Fibroblast of skin of scalp (primary cell): ENCODE measurements around the gene TUBB6. TPM values are rescaled to one million over a fixed set of nuclear protein-coding genes. Genes with fewer than 3 reads are reported as not detected.

Source experiments
- DNase-seq: peaks from one replicate; pipeline ENCODE4 v3.0.0-alpha.2; 2013
- polyA plus RNA-seq, 2 experiments: library from polyadenylated mRNA; unstranded; fragments of 120-200 nt; gene quantifications; one replicate each; pipeline ENCODE4 v1.2.1, GENCODE V29; 2013; ENCODE audit not compliant: insufficient read length in 2 of 2

Gene TUBB6
- polyA plus RNA-seq (2013, experiment 1 of 2; ENCODE audit: insufficient read length), result 468 TPM
- polyA plus RNA-seq (2013, experiment 2 of 2; ENCODE audit: insufficient read length), result 422 TPM

DNA sequence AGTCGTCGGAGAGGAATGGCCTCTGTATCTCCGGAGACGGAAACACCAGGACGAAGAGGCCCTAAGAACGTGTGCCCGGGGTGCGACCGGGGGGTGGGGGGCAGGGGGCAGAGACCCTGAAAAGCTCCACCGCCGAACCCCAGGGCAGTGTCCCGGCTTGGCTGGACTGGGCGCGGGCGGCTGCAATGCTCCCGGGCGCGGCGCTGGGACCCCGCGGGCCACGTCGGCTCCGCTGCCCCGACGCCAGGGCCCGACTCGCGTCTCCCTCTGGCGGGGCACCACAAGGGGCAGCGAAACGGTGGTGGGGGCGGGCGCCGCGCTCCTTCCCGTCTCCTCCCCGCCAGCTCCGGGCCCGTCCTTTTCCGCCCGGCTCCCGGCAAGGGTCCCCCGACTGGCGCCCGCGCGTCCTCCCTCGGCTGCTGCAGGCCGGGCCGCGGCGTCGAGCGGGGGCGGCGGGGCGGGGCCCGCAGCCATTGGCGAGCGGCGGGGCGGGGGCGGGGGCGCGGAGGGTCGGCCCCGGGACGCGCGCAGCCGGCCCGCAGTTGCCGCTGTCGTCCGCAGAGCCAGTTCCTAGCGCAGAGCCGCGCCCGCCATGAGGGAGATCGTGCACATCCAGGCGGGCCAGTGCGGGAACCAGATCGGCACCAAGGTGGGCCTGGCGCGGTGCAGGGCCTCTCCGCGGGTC lies at the start of gene TUBB6:
Gene TUBB6 (plus strand): TSS at position 541 of the 685 bp plus-strand sequence. CDS start 52 bp downstream, at position 593.
- peak; percentile 93 for DNase-seq

DNA sequence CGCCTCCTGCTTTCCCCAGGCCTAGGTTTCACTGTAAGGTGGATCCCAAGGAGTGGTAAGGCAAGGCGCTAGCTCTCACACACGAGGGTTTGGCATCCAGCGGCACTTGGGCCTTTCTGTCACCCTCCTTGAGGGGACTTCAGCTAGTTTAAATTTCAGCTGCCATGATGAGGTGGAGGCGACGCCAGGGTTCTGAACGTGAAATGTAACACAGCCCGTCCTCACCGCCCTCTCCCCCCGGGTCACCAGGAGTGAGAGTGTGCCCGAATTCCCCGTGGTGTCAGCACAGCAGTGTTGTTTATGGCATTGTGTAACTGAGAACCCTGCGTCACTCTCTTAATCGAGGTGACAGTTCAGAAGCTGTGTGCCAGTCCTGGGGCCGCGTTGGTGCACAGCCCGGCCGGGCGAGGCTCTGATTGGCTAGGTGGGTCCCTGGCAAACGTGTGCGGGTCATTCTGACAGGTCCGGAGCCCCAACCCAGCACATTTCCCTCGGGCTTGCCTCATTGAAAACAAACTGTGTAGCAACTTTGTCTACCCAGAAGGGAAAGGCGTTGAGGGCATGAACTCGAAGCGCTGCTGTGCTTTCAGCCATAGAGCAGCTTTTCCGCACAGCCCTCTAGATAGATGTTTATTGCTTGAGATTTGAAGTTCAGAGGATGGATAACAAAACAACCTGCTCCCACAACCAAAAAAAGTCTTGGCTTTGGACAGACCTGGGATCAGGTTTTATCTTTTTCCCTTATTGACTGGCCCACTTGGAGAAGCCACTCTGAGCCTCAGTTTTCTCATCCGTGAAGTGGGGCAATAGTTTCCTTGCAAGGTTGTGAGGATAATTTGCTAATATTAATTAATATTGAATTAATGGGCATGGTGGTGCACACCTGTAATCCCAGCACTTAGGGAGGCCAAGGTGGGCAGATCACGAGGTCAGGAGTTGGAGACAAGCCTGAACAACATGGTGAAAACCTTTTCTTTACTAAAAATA lies 49.0 kb upstream of the TUBB6 start:
- DNase-seq, result no peak

DNA sequence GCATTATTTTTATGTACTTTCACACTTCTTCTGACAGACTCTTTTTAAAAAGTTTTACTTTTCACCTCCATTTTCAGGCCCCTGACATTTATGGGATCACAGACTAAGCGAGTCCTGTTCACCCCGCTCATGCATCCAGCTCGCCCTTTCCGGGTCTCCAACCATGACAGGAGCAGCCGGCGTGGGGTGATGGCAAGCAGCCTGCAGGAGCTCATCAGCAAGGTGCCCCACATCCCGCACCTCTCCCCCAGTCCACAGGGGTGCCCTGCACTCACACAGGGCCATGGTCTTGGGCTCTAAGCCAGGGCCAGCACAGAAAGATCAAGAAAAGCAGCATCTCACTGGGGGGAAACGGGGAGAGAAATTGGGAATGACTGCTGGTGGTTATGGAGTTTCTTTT lies 45.3 kb upstream of the TUBB6 start:
- DNase-seq, result no peak

DNA sequence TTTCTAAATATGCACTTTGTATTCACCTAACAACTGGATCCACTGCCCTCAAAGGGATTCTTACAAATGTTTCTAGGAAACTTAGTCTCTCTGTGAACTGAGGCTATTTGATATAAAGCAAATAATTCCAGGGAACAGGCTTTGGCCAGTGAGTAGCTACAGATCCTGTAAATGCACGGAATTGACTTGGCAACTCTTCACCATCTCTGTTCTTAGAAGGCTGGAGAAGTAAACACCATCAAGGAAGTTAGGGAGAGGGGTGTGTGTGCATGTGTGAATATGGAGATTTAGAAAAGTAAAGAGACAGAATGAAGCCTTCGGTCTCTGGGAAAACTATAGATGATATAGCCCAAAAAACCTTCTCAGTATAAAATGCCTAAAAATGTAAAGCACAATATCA lies 43.2 kb upstream of the TUBB6 start:
- no peak for DNase-seq

DNA sequence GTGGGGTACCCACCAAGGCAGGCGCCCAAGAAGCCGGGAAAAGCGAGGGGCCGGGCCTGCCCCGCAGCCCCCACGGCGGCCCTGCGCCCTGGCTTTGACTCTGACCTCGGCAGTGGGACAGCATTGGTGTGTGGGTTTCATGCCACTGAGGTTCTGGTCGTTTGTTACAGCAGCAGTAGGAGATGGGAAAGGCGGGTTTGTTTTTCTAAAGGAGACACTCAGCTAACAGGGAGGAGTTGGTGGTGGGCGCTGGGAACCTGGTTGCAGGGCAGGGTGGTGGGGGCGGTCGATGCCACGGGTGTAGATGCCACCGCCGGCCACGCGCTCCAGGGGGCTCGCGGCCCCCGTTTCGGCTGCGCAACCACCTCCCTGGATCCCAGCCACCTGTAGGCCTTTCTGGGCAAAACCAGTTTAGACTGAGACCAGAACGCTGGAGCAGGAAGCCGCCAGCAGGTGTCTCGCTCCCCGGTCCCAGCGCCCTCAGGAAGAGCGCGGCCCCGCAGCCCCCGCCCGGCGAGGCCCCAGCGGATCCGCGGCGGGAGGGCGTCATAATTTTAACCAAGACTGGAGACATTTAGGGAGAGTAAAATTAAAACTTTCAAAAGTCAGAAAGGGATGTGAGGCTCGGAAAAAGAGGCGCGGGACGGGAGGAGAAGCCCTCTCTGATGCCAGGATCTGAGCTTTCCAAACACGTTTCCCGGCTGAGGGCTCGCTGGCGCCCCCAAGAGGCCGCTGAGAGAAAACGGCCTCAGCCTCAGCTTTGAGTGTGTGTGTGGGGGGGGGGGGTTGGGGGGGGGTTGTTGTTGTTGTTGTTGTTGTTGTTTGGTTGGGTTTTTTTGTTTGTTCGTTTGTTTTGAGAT lies 36.4 kb upstream of the TUBB6 start:
- DNase-seq, result peak; percentile 84

DNA sequence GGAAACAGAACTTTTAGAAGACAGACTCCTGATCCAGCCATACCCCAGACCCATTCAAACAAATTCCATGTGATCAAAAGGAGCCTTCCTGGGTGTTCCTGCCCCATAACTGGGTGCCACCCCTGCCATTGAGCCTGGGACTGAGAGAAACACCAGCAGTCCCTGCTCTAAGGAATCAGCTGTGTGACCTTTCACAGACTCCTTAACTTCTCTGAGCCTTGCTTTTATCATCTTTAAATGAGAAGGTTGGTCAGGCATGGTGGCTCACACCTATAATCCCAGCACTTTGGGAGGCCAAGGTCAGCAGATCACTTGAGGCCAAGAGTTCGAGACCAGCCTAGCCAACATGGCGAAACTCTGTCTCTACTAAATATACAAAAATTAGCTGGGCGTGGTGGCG lies 33.2 kb upstream of the TUBB6 start:
- DNase-seq, result no peak

DNA sequence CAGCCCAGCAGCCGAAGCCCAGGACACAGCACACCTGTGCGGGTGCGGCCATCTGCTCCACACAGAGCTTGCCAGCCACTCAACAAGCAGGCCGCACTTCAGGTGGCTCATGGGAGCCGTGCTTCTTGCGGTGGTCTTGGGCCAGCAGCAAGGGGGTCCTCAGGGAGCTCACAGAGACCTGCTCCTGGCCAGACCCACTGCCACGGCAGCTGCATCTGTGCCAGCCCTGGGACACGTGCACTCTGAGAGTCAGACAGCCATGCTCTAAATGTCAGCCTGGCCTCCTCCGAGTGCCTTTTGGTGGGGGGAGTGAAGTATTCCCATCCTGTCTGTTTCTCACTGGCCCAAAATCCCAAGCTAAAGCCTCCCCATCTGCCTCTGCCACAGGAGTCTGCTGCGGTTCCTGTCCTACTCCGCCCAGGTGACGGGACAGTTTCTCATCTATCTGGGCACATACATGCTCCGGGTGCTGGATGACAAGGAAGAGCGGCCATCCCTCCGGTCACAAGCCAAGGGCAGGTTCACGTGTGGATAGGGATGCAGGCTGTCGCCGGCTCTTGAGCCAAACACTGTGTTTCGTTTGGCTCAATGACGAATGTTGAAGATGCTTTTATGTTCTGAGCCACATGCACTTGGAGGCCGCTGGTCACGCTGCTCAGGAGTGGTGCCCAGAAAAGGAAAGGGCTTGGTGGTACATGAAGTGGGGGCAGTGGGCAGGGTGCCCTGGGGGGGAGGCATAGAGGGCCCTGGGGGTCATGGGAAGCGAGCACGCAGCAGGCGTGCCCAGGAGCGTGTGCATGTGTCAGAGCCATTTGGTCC lies 31.1 kb upstream of the TUBB6 start:
- DNase-seq, result no peak

DNA sequence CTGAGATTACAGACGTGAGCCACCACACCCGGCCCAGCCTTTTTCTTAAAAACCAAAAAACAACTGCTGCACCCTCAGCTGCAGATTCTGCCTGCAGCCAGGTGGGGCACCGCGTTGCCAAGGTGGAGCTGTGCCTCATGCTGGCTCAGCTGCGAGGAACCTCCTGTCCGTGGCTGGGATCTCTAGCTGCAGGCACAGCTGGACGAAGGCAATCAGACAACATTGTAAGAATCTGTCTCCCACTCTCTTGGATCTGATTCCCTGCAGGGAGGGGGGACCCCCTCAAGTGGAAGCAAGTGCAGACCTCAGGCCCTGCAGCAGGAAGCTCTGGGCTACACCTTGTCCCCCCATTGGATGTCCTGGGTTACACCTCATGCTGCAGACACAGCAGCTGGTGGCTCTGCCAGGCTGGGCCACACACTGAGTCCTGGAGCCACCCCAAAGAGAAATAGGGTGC lies 29.8 kb upstream of the TUBB6 start:
- DNase-seq, result peak; percentile 23

DNA sequence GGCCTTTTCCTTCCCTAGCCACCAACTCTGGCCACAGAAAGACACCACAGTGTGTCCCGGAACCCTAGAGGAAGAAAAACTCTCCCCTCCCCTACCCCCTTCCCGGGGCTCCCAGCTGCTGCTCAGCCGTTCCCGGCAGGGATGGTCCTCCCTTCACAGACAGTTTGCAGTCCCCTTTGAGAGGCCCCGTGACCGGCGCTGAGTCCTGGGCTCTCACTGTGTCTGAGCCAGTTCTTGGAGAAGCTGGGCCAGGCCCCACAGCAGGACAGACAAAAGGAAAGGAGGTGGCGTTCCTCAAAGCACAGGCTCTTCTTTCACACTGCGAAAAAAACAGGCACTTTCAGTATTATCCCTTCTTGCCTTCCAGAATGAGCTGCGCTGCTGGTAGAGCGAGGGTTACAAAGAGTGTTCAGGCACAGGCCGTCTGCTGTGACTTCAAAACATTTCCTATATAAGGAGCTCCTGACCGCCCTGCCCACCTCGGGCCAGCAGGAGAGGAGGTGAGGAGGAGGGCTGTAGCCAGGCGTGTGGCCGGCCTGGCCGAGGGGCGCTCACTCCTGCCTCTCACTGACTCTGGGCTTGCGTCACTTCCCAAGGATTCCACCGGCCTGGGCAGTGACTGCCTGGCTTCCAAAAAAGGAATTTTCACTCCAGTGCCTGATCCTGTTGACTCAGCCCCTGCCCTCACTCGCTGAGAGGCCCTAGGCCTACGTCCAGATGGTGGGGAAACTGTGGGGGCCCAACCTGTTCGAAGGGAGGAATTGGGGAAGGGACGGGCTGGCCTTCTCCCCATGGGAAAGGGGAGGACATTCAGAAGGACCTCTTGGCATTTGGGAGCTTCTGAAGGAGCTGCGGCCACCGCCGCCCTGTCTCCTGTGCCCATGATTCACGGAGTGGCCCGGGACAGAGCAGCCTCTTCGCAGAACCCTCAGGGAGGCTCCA lies 29.0 kb upstream of the TUBB6 start:
- peak; percentile 99 for DNase-seq

DNA sequence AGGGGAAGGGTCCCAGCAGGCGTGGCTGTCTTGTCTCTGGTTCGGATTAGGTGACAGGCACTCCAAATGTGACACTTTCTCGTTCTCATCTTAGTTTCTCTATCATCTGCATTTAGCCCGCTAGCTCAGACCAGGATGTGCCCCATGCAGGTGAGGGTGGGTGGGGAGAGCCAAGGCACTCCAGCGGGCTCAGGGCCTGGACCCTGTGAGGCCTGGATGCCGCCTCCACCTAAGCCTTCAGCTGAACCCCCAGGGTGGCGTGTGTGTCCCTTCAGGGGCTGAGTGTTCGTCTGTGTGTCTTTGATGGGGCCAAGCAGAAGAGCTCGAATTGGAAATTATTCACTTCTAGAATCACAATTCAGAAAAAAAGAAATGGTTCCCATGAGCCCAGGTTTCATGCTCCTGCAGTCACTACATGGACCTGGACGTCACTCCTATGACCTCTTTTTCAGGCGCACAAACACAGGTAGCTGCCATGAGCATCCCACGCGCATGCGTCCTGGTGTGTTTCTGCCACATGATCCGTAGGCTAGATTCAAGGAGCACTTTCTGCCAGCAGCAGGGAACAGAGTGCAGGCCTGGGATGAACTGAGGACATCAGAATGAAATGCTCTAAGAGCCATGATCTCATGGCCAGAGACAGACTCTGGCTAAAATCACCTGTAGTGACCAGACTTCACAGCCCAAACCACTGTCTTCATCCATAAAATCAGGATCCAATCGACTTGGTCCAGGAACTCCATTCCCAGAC lies 28.1 kb upstream of the TUBB6 start:
- no peak for DNase-seq

DNA sequence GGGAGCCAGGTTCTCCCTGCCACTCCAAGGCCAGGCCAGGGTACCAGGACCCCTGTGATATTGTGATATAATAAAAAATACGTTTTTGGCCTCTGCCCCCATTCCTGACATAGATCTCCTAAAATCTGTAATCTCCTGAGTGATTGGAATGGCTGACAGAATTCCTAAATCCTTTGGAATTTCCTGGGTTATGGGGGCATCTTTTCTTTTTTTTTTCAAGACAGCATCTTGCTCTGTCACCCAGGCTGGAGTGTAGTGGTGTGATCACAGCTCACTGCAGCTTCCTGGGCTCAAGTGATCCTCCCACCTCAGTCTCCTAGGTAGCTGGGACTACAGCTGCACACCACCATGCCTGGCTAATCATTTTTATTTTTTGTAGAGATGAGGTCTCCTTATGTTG lies 26.2 kb upstream of the TUBB6 start:
- DNase-seq, result peak; percentile 63

DNA sequence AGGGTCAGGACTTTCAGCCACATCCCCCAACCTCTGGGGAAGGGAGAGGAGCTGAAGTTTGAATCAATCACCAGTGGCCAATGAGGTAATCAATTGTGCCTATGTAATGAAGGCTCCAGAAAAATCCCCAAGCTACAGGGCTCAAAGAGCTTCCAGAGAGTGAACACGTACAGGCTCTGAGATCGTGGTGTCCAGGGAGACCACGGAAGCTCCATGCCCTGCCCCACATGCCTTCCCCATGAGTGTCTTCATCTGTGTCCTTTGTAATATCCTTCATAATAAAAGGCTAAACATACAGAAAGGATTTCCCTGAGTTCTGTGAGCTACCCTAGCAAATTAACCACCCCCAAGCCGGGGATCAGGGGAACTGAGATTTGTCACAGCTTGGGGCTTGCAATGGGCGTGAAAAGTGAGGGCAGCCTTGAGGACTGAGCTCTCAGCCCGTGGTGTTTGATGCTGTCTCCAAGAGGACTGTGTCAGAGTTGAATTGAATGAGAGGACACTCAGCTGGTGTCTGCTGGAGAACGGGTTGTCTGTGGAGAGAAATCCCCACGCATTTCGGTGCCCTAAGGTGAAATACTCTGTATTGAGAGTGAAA lies 25.5 kb upstream of the TUBB6 start:
- peak; percentile 93 for DNase-seq

DNA sequence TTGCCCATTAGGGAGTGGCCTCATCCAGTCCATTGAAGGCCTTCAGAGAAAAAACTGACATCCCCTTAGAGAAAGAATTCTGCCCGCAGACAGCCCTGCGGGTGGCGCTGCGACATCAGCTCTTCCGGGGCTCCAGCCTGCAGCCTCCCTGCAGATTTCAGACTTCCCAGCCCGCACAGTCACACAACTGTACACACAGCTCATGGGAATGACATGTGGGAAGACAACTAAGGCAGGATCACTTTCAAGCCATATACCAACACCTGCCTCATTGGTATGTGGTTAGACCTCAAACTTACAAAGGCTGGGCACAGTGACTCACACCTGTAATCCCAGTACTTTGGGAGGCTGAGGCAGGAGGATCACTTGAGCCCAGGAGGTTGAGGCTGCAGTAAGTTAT lies 24.8 kb upstream of the TUBB6 start:
- peak; percentile 73 for DNase-seq

DNA sequence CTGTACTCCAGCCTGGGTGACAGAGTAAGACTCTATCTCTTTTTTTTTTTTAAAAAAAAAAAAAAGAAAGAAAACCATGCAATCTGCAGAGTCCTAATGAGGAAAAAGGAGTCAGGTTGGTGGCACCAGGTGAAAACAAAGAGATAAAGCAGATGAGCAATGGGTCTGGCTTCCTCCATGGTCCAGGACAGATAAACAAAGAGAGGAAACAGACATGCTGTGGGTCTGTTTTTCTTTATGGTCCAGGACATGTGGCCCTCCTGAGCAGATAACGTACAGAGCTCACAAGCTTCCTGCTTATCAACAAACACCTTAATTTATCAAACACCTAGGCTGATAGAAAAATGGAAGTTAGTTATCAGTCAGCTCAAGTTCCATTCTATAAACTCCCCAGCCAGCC lies 24.4 kb upstream of the TUBB6 start:
- DNase-seq, result no peak

DNA sequence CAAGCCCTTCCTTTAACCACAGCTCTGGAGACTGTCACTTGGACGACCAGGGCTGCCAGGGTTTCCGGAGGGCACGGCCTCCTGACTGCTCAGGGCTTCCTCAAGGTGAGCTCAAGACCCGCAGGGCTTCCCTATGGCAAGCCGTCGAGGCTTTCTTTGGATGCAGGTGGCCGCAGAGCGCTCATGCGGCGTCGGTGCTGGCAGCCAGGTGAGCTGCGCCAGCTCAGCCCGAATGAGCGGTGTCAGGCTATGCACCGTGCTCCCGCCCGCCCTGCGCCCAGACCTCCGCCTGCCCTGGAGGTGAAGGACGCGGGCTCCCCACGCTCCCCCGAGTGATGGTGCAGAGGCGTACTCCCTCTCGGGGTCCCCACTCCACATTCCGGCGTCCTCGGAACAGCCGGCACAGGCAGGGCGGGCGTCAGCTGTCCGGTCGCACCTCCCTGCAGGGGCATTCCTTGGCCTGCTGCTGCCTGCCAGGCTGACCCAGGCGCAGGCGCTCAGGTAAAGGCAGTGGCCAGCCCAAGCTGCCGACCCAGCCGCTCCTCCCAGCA lies 20.8 kb upstream of the TUBB6 start:
- DNase-seq, result no peak

DNA sequence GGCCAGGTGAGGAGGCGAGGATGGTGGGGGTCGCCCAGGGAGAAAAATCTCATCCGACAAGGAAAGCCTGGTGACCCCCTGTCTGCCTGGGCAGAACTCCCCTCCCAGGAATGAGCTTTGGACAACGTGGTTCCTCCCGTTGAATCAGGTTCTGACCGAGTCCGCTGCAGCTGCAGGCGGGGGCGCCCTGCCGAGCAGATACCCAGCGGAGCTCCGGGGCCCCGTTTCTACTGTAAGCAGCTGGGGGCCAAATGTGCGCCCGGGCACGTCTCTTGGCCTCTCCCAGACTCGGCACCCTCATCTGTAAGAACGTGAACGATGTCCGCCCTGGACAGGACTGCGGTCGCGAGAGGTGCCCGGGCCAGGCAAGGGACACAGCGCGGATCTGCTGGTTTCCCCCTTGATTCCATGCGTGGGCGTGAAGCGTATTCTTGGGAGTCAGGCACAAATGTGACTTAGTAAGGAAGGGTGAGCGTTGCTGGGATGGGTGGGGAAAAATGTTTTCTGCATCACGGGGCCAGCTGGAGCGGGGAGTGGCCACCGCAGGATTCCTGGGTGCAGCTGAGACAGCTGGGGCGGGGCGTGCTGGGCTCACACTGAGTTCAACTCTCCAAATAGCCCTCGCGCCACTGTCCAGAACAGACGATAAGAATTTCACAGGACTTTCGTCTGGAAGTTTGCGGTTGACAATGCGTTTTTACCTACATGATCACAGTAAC lies 20.2 kb upstream of the TUBB6 start:
- DNase-seq, result peak; percentile 86

DNA sequence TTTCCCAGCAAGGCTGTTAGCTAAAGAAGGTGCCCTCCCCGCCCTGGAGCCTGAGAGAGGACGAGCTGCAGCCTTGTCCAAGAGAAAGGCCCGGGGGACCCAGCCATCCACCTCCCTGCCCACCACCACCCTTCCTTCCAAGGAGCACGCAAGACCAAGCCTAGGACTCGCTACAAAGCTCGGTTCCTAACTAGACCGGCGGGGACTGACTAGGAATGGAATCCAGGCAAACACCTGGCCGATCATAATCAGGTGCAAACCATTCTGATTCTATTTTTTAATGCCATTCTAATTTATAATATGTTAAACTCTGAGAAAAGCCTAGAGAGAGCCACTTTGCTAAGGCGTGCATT lies 19.7 kb upstream of the TUBB6 start:
- DNase-seq, result no peak

DNA sequence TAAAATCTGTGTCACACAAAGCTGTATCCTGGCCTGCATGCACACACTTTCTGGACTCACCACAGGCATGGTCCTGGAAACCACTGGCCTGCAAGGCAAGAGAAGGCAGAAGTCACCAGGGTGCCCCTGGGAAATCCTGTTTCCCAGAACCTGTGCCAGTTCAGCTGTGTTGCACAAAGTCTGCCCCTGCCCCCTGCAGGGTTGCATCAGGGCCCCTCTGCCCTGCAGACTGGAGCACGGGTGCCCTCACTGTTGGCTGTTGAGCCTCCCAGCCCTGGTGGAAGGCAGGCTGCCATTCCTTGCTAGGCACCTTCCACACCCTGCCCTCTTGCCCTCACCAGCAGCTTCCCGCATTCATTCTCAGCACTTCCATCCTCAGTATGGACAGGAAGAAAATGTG lies 18.0 kb upstream of the TUBB6 start:
- no peak for DNase-seq
